GM12878 (cell line): ENCODE data around the gene TCOF1. TPM values are rescaled to one million over a fixed set of nuclear protein-coding genes. Genes with fewer than 3 reads are reported as not detected.

ENCODE experiments used
- ATAC-seq: fragments of 200-7000 bp; cut with Tn5 transposase; 3 replicates; pipeline ENCODE4 v1.9.1; 2020; ENCODE audit warnings: mild to moderate bottlenecking, moderate library complexity
- BruUV-seq: library from RNA; stranded (reverse); fragments of 400-500 nt; replicated peaks from 2 replicates; lab custom pipeline; 2021; lab: Mats Ljungman, UMichigan
- CTCF ChIA-PET: fragments of 300-600 bp; sonication (Branson Sonifier 250); formaldehyde crosslinking; extraction: SDS; loops from one replicate; lab custom pipeline; 2021; ENCODE audit warnings: inconsistent platforms; lab: Yijun Ruan, JAX
- POLR2A ChIA-PET: fragments of 350-600 bp; formaldehyde crosslinking; extraction: SDS; loops from one replicate; lab custom pipeline; 2021; ENCODE audit warnings: inconsistent platforms; lab: Charles Lee
- RAD21 ChIA-PET: fragments of 300-600 bp; sonication (Branson Sonifier 250); formaldehyde crosslinking; loops from one replicate; lab custom pipeline; 2023; ENCODE audit warnings: antibody characterized with exemption; ENCODE audit not compliant: unreplicated experiment; lab: Charles Lee
- SMC1A ChIA-PET: fragments of 300-600 bp; sonication (Branson Sonifier 250); formaldehyde crosslinking; loops from one replicate; lab custom pipeline; 2023; ENCODE audit not compliant: unreplicated experiment, uncharacterized antibody; lab: Charles Lee
- DNase-seq: peaks from one replicate; pipeline ENCODE4 v3.0.0-alpha.2; 2011; ENCODE audit warnings: low read depth, low spot score
- FAIRE-seq: peaks from 3 replicates; lab custom pipeline; 2011; peaks lifted over from hg19 to GRCh38; lab: Jason Lieb, UNC
- H2AFZ ChIP-seq: 2 replicates; pipeline ENCODE4 v1.6.0; 2011; ENCODE audit warnings: low read depth, low read length, control low read depth; ENCODE audit not compliant: control insufficient read depth
- H3K27ac ChIP-seq: 2 replicates; pipeline ENCODE4 v1.5.1; 2011; ENCODE audit warnings: control low read depth; ENCODE audit not compliant: control insufficient read depth, insufficient read depth
- H3K27me3 ChIP-seq, 2 experiments: replicated peaks in 1 of 2; 2 replicates each; pipeline versions ENCODE4 v1.6.0 to v1.6.1; 2011; ENCODE audit warnings: low read length in 1 of 2; ENCODE audit not compliant: control insufficient read depth in 2 of 2, insufficient read depth in 2 of 2
- H3K36me3 ChIP-seq, 2 experiments: 2 replicates each; pipeline ENCODE4 v1.5.1; 2011; ENCODE audit warnings: low read length in 1 of 2; ENCODE audit not compliant: control insufficient read depth in 2 of 2, insufficient read depth in 2 of 2
- H3K4me1 ChIP-seq: 2 replicates; pipeline ENCODE4 v1.6.1; 2011; ENCODE audit warnings: mild to moderate bottlenecking, low read length, moderate library complexity, mixed read lengths; ENCODE audit not compliant: control insufficient read depth, insufficient read depth
- H3K4me2 ChIP-seq: 2 replicates; pipeline ENCODE4 v1.6.0; 2011; ENCODE audit warnings: control low read depth; ENCODE audit not compliant: control insufficient read depth, insufficient read depth
- H3K4me3 ChIP-seq: fragments of 200-600 bp; sonication (generic); 2 replicates; pipeline ENCODE4 v1.5.1; 2016
- H3K79me2 ChIP-seq: 2 replicates; pipeline ENCODE4 v1.6.0; 2011; ENCODE audit warnings: low read length; ENCODE audit not compliant: control insufficient read depth, insufficient read depth
- H3K9ac ChIP-seq: 2 replicates; pipeline ENCODE4 v1.8.0; 2011; ENCODE audit warnings: low read length, control low read depth, mixed read lengths; ENCODE audit not compliant: control insufficient read depth, insufficient read depth
- H3K9me3 ChIP-seq: replicated peaks from 3 replicates; pipeline ENCODE4 v1.5.1; 2011; ENCODE audit warnings: mild to moderate bottlenecking, low read length; ENCODE audit not compliant: control insufficient read depth, insufficient read depth
- H4K20me1 ChIP-seq: 2 replicates; pipeline ENCODE4 v1.6.0; 2011; ENCODE audit not compliant: control insufficient read depth, insufficient read depth
- CHD1 ChIP-seq: IDR thresholded peaks from 2 replicates; pipeline ENCODE4 v1.6.1; 2012; ENCODE audit warnings: low read depth, low read length, improper control_type of control experiment
- CREB1 ChIP-seq: IDR thresholded peaks from 2 replicates; pipeline ENCODE4 v1.6.1; 2012; ENCODE audit warnings: low read depth, mild to moderate bottlenecking, inconsistent platforms
- ETV6 ChIP-seq, 2 experiments: fragments of 450-650 bp in 1 of 2; IDR thresholded peaks in 1 of 2; conservative IDR thresholded peaks in 1 of 2; 2 replicates each; pipeline ENCODE4 v1.6.1; 2014; ENCODE audit warnings: antibody characterized with exemption in 1 of 2, borderline replicate concordance in 1 of 2, low read depth in 1 of 2, mild to moderate bottlenecking in 1 of 2, moderate library complexity in 1 of 2
- EZH2 ChIP-seq: IDR thresholded peaks from 2 replicates; pipeline ENCODE4 v1.6.1; 2012; ENCODE audit warnings: low read depth, mild to moderate bottlenecking, control low read depth, inconsistent platforms, low read length, borderline replicate concordance; ENCODE audit not compliant: control insufficient read depth
- JUND ChIP-seq: IDR thresholded peaks from 2 replicates; pipeline ENCODE4 v1.6.1; 2012; ENCODE audit warnings: low read depth, mild to moderate bottlenecking, low read length, improper control_type of control experiment, moderate library complexity
- LARP7 ChIP-seq: fragments of 450-650 bp; IDR thresholded peaks from 2 replicates; pipeline ENCODE4 v1.6.1; 2017; ENCODE audit warnings: mild to moderate bottlenecking
- MTA3 ChIP-seq: IDR thresholded peaks from 2 replicates; pipeline ENCODE4 v1.6.1; 2012; ENCODE audit warnings: low read length, inconsistent platforms, borderline replicate concordance
- MYB ChIP-seq: fragments of 150-350 bp; IDR thresholded peaks from 2 replicates; pipeline ENCODE4 v1.6.1; 2014; ENCODE audit warnings: mild to moderate bottlenecking, low read depth, low read length, borderline replicate concordance
- POLR2AphosphoS5 ChIP-seq: IDR thresholded peaks from 2 replicates; pipeline ENCODE4 v1.6.1; 2011; ENCODE audit warnings: mild to moderate bottlenecking, low read length, inconsistent platforms
- SMAD5 ChIP-seq: IDR thresholded peaks from 2 replicates; pipeline ENCODE4 v1.6.1; 2016; ENCODE audit warnings: antibody characterized with exemption, low read depth
- SMARCA5 ChIP-seq: fragments of 450-650 bp; IDR thresholded peaks from 2 replicates; pipeline ENCODE4 v1.6.1; 2017; ENCODE audit warnings: mild to moderate bottlenecking
- ZNF24 ChIP-seq: fragments of 450-650 bp; IDR thresholded peaks from 2 replicates; pipeline ENCODE4 v1.6.1; 2017; ENCODE audit warnings: antibody characterized with exemption, mild to moderate bottlenecking
- ZNF274 ChIP-seq: IDR thresholded peaks from one replicate; pipeline ENCODE4 v1.8.0; 2011; ENCODE audit not compliant: insufficient read length, insufficient read depth
- ZNF384 ChIP-seq: IDR thresholded peaks from 2 replicates; pipeline ENCODE4 v1.6.1; 2012; ENCODE audit warnings: low read depth, mild to moderate bottlenecking, low read length, improper control_type of control experiment, borderline replicate concordance
- whole genome bisulfite sequencing: methylation state at CpG from one replicate; pipeline ENCODE4 v1.1.6; 2016; ENCODE audit warnings: low lambda C conversion rate; ENCODE audit not compliant: insufficient replicate concordance, insufficient coverage; ENCODE audit errors: missing lambda C conversion rate; 5-methylcytosine and 5-hydroxymethylcytosine counted together
- in situ Hi-C: fragments of 300-500 bp; cut with MboI; formaldehyde crosslinking; loops from 9 replicates; pipeline ENCODE4 v1.14.3; 2018; ENCODE audit warnings: mixed read lengths
- intact Hi-C: fragments of 100-400 bp; cut with micrococcal nuclease; formaldehyde crosslinking; loops from one replicate; pipeline ENCODE4 v1.14.2; 2022; ENCODE audit not compliant: unreplicated experiment
- polyA plus RNA-seq, 11 experiments: library from polyadenylated mRNA; depleted of rRNA in 4 of 11; unstranded in 6 of 11; stranded (reverse) in 5 of 11; fragments of >200 nt; fragmentation: Nextera tagmentation in 4 of 11; fragmentation: Illumina TruSeq in 1 of 11; extraction: Ambion mirVana in 4 of 11; extraction: Trizol in 1 of 11; gene quantifications; 1 replicate in 1 of 11; 2 replicates in 10 of 11; pipeline versions ENCODE4 v1.2.1 to v1.2.3, GENCODE V29; 2011 to 2016; ENCODE audit warnings: inconsistent platforms in 2 of 11, missing spikeins in 2 of 11, low read depth in 1 of 11
- total RNA-seq, 4 experiments: library from RNA; depleted of rRNA in 3 of 4; stranded (reverse); fragments of >200 nt in 3 of 4; fragmentation: Illumina TruSeq in 1 of 4; extraction: Trizol in 1 of 4; gene quantifications; 2 replicates each; pipeline versions ENCODE4 v1.2.1 to v1.2.3, GENCODE V29; 2013 to 2021
- TF ChIP-seq, protein P1 (sequence below): fragments of 450-650 bp; IDR thresholded peaks from 2 replicates; pipeline ENCODE4 v1.6.1; 2018; ENCODE audit warnings: borderline replicate concordance, mild to moderate bottlenecking; ENCODE audit not compliant: partially characterized antibody
- TF ChIP-seq, protein P2 (sequence below): fragments of 450-650 bp; IDR thresholded peaks from 2 replicates; pipeline ENCODE4 v1.6.1; 2016; ENCODE audit warnings: mild to moderate bottlenecking

Gene TCOF1
- total and polyA plus RNA-seq, 10 of the 15 experiments (the other 5 are each of a cell fraction or from before 2014, with no cell fraction given): 8.7 to 83.9 (median 38.9) TPM

DNA sequence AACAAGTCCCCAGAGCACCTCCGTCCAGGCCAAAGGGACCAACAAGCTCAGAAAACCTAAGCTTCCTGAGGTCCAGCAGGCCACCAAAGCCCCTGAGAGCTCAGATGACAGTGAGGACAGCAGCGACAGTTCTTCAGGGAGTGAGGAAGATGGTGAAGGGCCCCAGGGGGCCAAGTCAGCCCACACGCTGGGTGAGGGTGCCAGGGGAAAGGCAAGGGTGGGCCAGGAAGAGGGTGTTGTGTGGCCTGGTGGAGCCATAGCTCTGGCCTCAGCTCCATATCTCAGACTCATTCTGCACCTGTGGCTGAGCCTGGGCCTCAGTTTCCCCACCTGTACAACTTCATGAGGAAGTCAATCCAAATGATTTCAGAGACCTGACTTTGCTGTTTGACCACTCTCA is 34.5 kb downstream of the TCOF1 start:
- H3K27ac ChIP-seq: no peak overlapping the region
- peak; percentile 17 for TF ChIP-seq POLR2AphosphoS5
- TF ChIP-seq MTA3: no peak
- ChIA-PET SMC1A (no interaction called here), POLR2A (no interaction called here), CTCF (interaction anchor here (1.0 kb wide), 1 partner anchor 44 kb away, joined by 7 read pairs; no protein-coding TSS in a partner anchor), RAD21 (no interaction called here)
- no peak for ATAC-seq
- H3K9me3 ChIP-seq: no peaks in the 10 kb centered on the region
- no peak for DNase-seq
- H3K4me1 ChIP-seq: peaks cover 10% of the 10 kb centered on the region
- H4K20me1 ChIP-seq: no peaks in the 10 kb centered on the region
- peaks cover 45 to 57% of the 10 kb centered on the region in 2 experiments for H3K36me3 ChIP-seq
- FAIRE-seq: no peak
- in situ Hi-C loops (no loop called here), intact Hi-C loops (no loop called here)
- WGBS: 67% methylated on average over 3 of the region's 3 CpGs
- no peak overlapping the region for H3K9ac ChIP-seq
- BruUV-seq: no TSS peak
- no peaks in the 10 kb centered on the region for H3K79me2 ChIP-seq
- H3K4me2 ChIP-seq: no peak overlapping the region
- H3K27me3 ChIP-seq: no peaks in the 10 kb centered on the region
- H3K4me3 ChIP-seq: no peak overlapping the region
- H2AFZ ChIP-seq: no peak overlapping the region

DNA sequence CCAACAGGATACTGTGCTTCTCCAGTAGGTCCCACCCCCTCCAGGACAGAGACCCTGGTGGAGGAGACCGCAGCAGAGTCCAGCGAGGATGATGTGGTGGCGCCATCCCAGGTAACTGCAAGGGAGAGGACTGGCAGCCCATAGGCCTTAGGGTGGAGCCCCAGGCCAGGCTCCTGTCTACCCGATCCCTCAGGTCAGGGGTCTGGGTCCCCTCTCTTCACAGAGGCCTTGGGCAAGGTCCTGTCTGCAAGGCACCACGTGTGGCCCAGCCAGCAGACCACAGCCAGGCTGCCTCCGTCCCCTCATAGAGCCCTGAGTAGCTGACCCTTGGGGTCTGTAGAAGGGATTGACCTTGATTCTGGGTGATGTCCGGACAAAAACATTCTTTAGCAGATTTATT is 35.2 kb downstream of the TCOF1 start:
- CTCF ChIA-PET: no interaction called here
- no peak for ATAC-seq
- Histone ChIP-seq H3K27me3 (no peaks in the 10 kb centered on the region), H3K9me3 (no peaks in the 10 kb centered on the region), H3K4me1 (peaks cover 10% of the 10 kb centered on the region), H3K9ac (no peak overlapping the region), H2AFZ (no peak overlapping the region), H3K4me3 (no peak overlapping the region), H4K20me1 (no peaks in the 10 kb centered on the region), H3K4me2 (no peak overlapping the region), H3K79me2 (no peaks in the 10 kb centered on the region), H3K36me3 (peaks cover 46 to 55% of the 10 kb centered on the region in 2 experiments), H3K27ac (no peak overlapping the region)
- intact Hi-C loops (no loop called here), in situ Hi-C loops (no loop called here)
- no peak for FAIRE-seq
- SMC1A ChIA-PET: interaction anchor here (0.7 to 1.0 kb wide), 2 partner anchors 30 to 44 kb away, joined by 3 read pairs; no protein-coding TSS in a partner anchor
- BruUV-seq: no TSS peak
- 98% methylated on average over 6 of the region's 7 CpGs for WGBS
- DNase-seq: no peak
- RAD21 ChIA-PET: no interaction called here
- POLR2A ChIA-PET: no interaction called here
- TF ChIP-seq ZNF384: no peak
- no peak for TF ChIP-seq EZH2
- TF ChIP-seq CHD1: no peak
- TF ChIP-seq MYB: no peak
- TF ChIP-seq ETV6 (conservative IDR thresholded peaks at IDR 0.05 in 1 of 2, IDR thresholded peaks at IDR 0.05 in 1 of 2; ENCODE audit: borderline replicate concordance in 1 of 2, low read depth in 1 of 2): no peak
- TF ChIP-seq, protein P1, sequence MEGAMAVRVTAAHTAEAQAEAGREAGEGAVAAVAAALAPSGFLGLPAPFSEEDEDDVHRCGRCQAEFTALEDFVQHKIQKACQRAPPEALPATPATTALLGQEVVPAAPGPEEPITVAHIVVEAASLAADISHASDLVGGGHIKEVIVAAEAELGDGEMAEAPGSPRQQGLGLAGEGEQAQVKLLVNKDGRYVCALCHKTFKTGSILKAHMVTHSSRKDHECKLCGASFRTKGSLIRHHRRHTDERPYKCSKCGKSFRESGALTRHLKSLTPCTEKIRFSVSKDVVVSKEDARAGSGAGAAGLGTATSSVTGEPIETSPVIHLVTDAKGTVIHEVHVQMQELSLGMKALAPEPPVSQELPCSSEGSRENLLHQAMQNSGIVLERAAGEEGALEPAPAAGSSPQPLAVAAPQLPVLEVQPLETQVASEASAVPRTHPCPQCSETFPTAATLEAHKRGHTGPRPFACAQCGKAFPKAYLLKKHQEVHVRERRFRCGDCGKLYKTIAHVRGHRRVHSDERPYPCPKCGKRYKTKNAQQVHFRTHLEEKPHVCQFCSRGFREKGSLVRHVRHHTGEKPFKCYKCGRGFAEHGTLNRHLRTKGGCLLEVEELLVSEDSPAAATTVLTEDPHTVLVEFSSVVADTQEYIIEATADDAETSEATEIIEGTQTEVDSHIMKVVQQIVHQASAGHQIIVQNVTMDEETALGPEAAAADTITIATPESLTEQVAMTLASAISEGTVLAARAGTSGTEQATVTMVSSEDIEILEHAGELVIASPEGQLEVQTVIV: no peak
- TF ChIP-seq, protein P2, sequence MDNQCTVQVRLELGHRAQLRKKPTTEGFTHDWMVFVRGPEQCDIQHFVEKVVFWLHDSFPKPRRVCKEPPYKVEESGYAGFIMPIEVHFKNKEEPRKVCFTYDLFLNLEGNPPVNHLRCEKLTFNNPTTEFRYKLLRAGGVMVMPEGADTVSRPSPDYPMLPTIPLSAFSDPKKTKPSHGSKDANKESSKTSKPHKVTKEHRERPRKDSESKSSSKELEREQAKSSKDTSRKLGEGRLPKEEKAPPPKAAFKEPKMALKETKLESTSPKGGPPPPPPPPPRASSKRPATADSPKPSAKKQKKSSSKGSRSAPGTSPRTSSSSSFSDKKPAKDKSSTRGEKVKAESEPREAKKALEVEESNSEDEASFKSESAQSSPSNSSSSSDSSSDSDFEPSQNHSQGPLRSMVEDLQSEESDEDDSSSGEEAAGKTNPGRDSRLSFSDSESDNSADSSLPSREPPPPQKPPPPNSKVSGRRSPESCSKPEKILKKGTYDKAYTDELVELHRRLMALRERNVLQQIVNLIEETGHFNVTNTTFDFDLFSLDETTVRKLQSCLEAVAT: no peak
- TF ChIP-seq LARP7: no peak
- no peak for TF ChIP-seq ZNF24
- no peak for TF ChIP-seq ZNF274
- no peak for TF ChIP-seq JUND
- no peak for TF ChIP-seq SMAD5
- no peak for TF ChIP-seq CREB1
- TF ChIP-seq SMARCA5: no peak
